HUES48 (cell line): ENCODE measurements around the gene SP8.

ENCODE experiments used
- H3K27ac ChIP-seq: one replicate; pipeline ENCODE4 v1.7.0; 2013; ENCODE audit warnings: low read depth, low read length, inconsistent platforms
- H3K27me3 ChIP-seq: 2 replicates; pipeline ENCODE4 v1.6.1; 2013; ENCODE audit warnings: mild to moderate bottlenecking, low read length; ENCODE audit not compliant: control insufficient read depth, insufficient read depth
- H3K36me3 ChIP-seq: 2 replicates; pipeline ENCODE4 v1.6.1; 2013; ENCODE audit warnings: low read length; ENCODE audit not compliant: control insufficient read depth, insufficient read depth
- H3K4me1 ChIP-seq: 2 replicates; pipeline ENCODE4 v1.6.1; 2013; ENCODE audit warnings: mild to moderate bottlenecking, low read length; ENCODE audit not compliant: control insufficient read depth, insufficient read depth
- H3K4me3 ChIP-seq: 2 replicates; pipeline ENCODE4 v1.5.1; 2013; ENCODE audit warnings: mild to moderate bottlenecking, low read depth, low read length
- H3K9ac ChIP-seq: 2 replicates; pipeline ENCODE4 v1.6.1; 2013; ENCODE audit warnings: mild to moderate bottlenecking, low read depth, low read length, moderate library complexity
- H3K9me3 ChIP-seq: 2 replicates; pipeline ENCODE4 v1.6.1; 2013; ENCODE audit warnings: low read length; ENCODE audit not compliant: control insufficient read depth, insufficient read depth

SP8 gene

DNA sequence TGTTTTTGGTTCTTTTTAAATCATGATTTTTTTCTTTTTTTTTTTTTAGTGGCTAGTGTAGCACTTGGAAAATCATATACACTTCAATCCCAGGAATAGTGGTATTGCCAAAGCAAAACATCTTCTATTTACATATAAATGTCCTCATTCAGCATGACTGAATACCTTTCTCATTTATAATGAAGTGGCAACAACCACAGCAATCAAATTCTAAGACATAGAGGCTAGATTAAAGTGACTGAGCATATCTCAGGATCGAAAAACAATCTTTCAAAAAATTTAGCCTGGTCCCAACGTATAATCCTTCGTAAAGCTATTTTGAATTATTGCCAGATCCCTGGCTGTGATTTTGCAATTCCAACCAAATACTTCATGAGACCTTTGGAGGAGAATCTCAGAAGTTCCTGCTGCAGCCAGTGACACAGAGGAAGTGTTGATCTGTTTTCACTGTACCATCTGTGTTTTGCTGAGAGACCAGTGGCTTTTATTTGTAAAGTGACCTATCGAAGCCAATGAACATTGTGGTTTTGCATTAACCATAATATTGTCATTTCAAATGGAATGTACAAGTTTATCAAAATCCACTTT lies 29.8 kb upstream of the SP8 start:
- Histone ChIP-seq H3K27me3 (no peaks in the 10 kb centered on the region), H3K9me3 (no peaks in the 10 kb centered on the region), H3K4me3 (peak overlapping the region; percentile 47), H3K27ac (peak overlapping the region; percentile 86), H3K9ac (peak overlapping the region; percentile 42), H3K36me3 (no peaks in the 10 kb centered on the region), H3K4me1 (peaks cover 16% of the 10 kb centered on the region)

GRCh38 chr7:20804345-20804744 lies 17.7 kb upstream of the SP8 start:
- H3K27ac ChIP-seq: no peak overlapping the region
- no peaks in the 10 kb centered on the region for H3K36me3 ChIP-seq
- H3K9me3 ChIP-seq: peaks cover 4% of the 10 kb centered on the region; the same call in 1 of the 2 replicates
- H3K9ac ChIP-seq: no peak overlapping the region
- peaks cover 28% of the 10 kb centered on the region for H3K4me1 ChIP-seq
- H3K27me3 ChIP-seq: no peaks in the 10 kb centered on the region
- H3K4me3 ChIP-seq: no peak overlapping the region

DNA sequence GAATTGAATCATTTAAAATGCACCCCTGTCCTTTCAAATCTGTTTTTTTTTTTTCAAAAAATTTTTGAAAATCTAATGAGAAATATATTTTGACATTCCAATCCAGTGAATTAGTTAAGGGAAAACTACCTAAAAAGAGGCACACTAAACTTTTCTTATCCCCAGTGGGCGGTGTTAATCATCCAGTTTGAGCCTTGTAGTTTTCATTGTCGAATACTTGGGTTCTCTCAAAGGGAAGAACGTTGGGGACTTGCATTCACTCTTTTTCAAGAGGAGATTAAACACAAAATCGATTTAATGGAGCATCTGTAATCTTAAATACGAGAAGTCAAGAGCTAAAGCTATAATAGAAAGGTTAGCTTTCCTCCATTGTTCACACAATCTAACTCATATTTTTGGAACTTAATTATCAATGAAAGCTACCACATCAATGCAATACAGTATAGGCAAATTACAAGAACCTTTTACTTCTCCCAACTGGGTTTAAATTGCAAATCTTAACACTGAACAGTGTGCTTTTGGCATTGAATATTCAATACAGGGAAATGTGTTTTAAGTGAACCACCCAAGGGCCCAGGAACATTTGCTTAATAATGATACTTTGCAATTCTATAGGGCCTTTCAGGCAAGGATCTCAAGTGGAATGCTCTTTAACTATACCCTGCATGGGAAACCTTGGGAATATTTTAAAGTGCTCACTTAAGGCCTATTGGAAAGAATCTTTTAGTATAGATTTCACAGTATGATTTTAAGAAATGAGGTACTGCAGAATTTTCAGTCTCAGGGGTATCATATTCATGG lies 13.1 kb upstream of the SP8 start:
- Histone ChIP-seq H3K4me3 (peak overlapping the region; percentile 65), H3K9me3 (no peaks in the 10 kb centered on the region), H3K27ac (peak overlapping the region; percentile 90), H3K9ac (no peak overlapping the region), H3K27me3 (peaks cover 23% of the 10 kb centered on the region), H3K36me3 (no peaks in the 10 kb centered on the region), H3K4me1 (peaks cover 52% of the 10 kb centered on the region)

DNA sequence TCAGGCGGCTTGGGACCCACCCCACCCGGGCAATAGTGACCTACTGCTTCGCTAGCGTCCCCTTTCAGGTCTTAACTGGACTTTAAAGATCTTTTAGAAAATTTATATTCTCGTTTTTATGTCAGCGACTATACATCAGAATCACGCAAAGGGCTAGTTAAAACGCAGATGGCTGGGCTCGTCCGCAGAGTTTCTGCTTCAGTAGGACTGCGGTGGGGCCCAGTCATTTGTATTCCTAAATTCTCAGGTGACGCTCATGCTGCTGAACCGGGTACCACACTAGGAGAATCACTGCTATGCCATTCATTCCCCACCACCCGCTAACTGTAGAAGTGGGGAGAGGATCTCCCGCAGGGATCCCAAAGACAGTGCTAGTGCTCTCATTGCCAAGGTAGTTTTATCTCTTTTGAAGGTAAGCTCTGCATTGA lies 12.0 kb upstream of the SP8 start:
- Histone ChIP-seq H3K27ac (peak overlapping the region; percentile 71), H3K36me3 (no peaks in the 10 kb centered on the region), H3K4me3 (peak overlapping the region; percentile 65), H3K27me3 (peaks cover 33% of the 10 kb centered on the region), H3K9me3 (no peaks in the 10 kb centered on the region), H3K9ac (no peak overlapping the region), H3K4me1 (peaks cover 58% of the 10 kb centered on the region)

DNA sequence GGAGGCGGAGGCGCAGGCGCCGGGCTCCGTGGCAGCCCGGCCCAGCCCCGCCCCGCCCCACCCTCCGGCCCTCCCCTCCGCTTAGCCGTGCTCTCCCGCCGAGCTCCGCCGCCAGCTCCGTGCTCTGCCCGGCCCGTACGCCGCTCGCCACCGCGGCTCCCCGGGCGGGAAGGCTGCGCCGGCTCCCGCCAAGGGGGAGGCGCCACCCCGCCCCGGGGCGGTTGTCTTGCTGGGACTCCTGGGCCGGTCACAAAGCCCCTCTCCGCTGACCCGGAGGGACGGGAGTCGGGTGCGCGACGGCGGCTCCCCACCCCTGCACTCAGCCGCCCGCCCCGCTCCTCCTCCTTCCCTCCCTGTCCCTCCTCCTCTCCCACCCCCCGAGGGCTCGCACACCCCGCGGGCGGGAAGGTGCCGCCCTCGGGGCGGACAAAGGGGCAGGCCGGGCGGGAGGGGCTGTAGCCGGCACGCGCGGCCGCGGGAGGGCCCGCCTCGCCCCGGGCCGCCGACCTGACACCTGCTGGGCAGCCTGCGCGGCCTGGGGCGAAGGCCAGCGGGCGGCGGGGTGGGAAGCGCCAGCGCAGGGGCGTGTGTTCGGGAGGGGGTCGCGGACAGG lies 11.5 kb upstream of the SP8 start:
- Histone ChIP-seq H3K9me3 (no peaks in the 10 kb centered on the region), H3K27ac (peak overlapping the region; percentile 71), H3K36me3 (no peaks in the 10 kb centered on the region), H3K4me1 (peaks cover 63% of the 10 kb centered on the region), H3K27me3 (peaks cover 38% of the 10 kb centered on the region), H3K4me3 (peak overlapping the region; percentile 65), H3K9ac (no peak overlapping the region)

- Histone ChIP-seq H3K27ac (no peak overlapping the region), H3K4me3 (peak overlapping the region; percentile 65), H3K9me3 (no peaks in the 10 kb centered on the region), H3K4me1 (peaks cover 70% of the 10 kb centered on the region), H3K36me3 (no peaks in the 10 kb centered on the region), H3K9ac (peak overlapping the region; percentile 0; the same call in 1 of the 2 replicates), H3K27me3 (peaks cover 45% of the 10 kb centered on the region)
Observed at GRCh38 chr7:20797462-20798080, 10.9 kb upstream of the SP8 start.

DNA sequence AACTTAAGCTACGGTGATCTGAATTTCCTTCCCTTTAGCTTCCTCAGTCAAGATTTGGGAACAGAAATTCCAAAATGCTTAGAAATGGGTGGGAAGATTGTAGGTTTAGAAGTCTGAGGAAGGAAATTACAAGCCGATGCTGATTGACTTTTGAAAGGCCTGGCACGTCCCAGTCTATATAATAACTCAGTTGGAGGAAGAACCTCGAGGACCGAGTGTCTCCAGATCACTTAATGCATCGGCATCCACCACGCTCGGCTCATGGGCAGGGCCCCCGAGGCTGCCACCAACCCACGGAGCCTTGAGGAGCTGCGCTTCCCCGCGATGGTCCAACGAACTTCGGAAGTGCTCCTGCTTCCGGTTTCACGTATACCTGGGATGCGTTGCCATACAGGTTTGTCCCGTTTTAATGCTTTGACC lies 10.4 kb upstream of the SP8 start:
- H3K4me3 ChIP-seq: peak overlapping the region; percentile 65
- peaks cover 50% of the 10 kb centered on the region for H3K27me3 ChIP-seq

GRCh38 chr7:20796500-20796899 lies 9.8 kb upstream of the SP8 start:
- H3K27me3 ChIP-seq: peaks cover 55% of the 10 kb centered on the region
- H3K27ac ChIP-seq: peak overlapping the region; percentile 57
- H3K9ac ChIP-seq: no peak overlapping the region
- peak overlapping the region; percentile 65 for H3K4me3 ChIP-seq
- H3K4me1 ChIP-seq: peaks cover 79% of the 10 kb centered on the region
- H3K9me3 ChIP-seq: no peaks in the 10 kb centered on the region
- H3K36me3 ChIP-seq: no peaks in the 10 kb centered on the region

More for the DNA sequence above, 10.4 kb upstream of the SP8 start:
- Histone ChIP-seq H3K36me3 (no peaks in the 10 kb centered on the region), H3K27ac (no peak overlapping the region), H3K9me3 (no peaks in the 10 kb centered on the region), H3K9ac (0 out of 2 replicates have a peak overlapping the region, but pooled peaks have one; percentile 0), H3K4me1 (peaks cover 74% of the 10 kb centered on the region)

DNA sequence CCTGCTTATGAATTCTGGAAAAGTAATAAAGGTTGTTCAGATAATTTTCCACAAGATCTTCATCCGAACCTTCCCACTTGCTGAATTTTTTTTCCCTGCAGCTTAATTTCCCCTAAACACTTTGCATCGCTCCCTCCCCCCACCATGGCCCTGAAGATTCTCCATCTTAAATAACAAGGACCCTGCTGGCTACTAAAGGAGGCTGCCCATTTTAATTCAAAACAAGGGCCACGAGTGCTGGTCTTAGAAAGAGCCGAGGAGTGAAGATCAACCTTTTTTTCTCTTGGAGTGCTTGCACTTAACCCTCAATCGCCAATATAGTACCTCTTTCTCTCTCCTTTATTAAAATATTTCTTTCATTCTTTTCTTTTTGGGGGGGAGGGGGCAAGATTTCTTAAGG lies 9.2 kb upstream of the SP8 start:
- H3K4me3 ChIP-seq: peak overlapping the region; percentile 65
- no peak overlapping the region for H3K9ac ChIP-seq
- H3K27me3 ChIP-seq: peaks cover 61% of the 10 kb centered on the region

GRCh38 chr7:20795361-20795760 lies 8.7 kb upstream of the SP8 start:
- Histone ChIP-seq H3K4me3 (peak overlapping the region; percentile 65), H3K27ac (peak overlapping the region; percentile 57)

More for the DNA sequence above, 9.2 kb upstream of the SP8 start:
- Histone ChIP-seq H3K27ac (peak overlapping the region; percentile 57), H3K4me1 (peaks cover 79% of the 10 kb centered on the region), H3K36me3 (no peaks in the 10 kb centered on the region), H3K9me3 (no peaks in the 10 kb centered on the region)

More at GRCh38 chr7:20795361-20795760, 8.7 kb upstream of the SP8 start:
- peaks cover 76% of the 10 kb centered on the region for H3K4me1 ChIP-seq
- peaks cover 67% of the 10 kb centered on the region for H3K27me3 ChIP-seq
- no peaks in the 10 kb centered on the region for H3K36me3 ChIP-seq
- H3K9me3 ChIP-seq: no peaks in the 10 kb centered on the region
- no peak overlapping the region for H3K9ac ChIP-seq
